HG02970 (cell line): ENCODE measurements around the gene SRRM1.
"Not testable (repeated sequence)": the region's sequence is repeated elsewhere in the genome, so short reads cannot be mapped to it uniquely, and the experiment has no call there.

Experiments used
- ATAC-seq: cut with Tn5 transposase; IDR thresholded peaks from one replicate; pipeline ENCODE4 v1.9.1; 2021; ENCODE audit warnings: mild to moderate bottlenecking, moderate library complexity, moderate number of reproducible peaks; ENCODE audit not compliant: unreplicated experiment, low FRiP score

The SRRM1 gene

GRCh38 chr1:24692351-24692980, 49.4 kb downstream of the SRRM1 start:
- no peak for ATAC-seq

GRCh38 chr1:24693827-24694379, 50.8 kb downstream of the SRRM1 start:
- no peak for ATAC-seq

- no peak for ATAC-seq
These were observed 51.3 kb downstream of the SRRM1 start for GRCh38 chr1:24694380-24694843.

GRCh38 chr1:24695202-24695974, 52.3 kb downstream of the SRRM1 start:
- ATAC-seq: no peak

- ATAC-seq: no peak
These were observed 53.1 kb downstream of the SRRM1 start for GRCh38 chr1:24696041-24696755.

GRCh38 chr1:24696756-24697330, 53.7 kb downstream of the SRRM1 start:
- no peak for ATAC-seq

GRCh38 chr1:24697453-24698001, 54.4 kb downstream of the SRRM1 start:
- not testable (repeated sequence) for ATAC-seq

- not testable (repeated sequence) for ATAC-seq
These were observed 55.2 kb downstream of the SRRM1 start for GRCh38 chr1:24698326-24698725.

GRCh38 chr1:24699628-24700027, 56.5 kb downstream of the SRRM1 start:
- ATAC-seq: no peak

GRCh38 chr1:24702511-24703293, 59.6 kb downstream of the SRRM1 start:
- no peak for ATAC-seq

- no peak for ATAC-seq
These were observed 61.5 kb downstream of the SRRM1 start for GRCh38 chr1:24704411-24705259.

- no peak for ATAC-seq
These were observed 62.4 kb downstream of the SRRM1 start for GRCh38 chr1:24705260-24706073.

GRCh38 chr1:24706074-24706389, 62.9 kb downstream of the SRRM1 start:
- ATAC-seq: not testable (repeated sequence)

GRCh38 chr1:24707687-24708086, 64.6 kb downstream of the SRRM1 start:
- no peak for ATAC-seq

- ATAC-seq: no peak
These were observed 65.8 kb downstream of the SRRM1 start for GRCh38 chr1:24708938-24709337.

- ATAC-seq: no peak
These were observed 66.8 kb downstream of the SRRM1 start for GRCh38 chr1:24709791-24710441.

GRCh38 chr1:24711329-24711728, 68.2 kb downstream of the SRRM1 start:
- no peak for ATAC-seq

GRCh38 chr1:24713176-24713575, 70.1 kb downstream of the SRRM1 start:
- no peak for ATAC-seq
